ENCODE results near the gene USP5.

- TF ChIP-seq CTCF (IDR thresholded peaks at IDR 0.05) = no peak
- no peak for TF ChIP-seq POLR2A (IDR thresholded peaks at IDR 0.05)
Observed at GRCh38 chr12:6830286-6830890, 21.6 kb upstream of the USP5 start.

Measured in heart left ventricle (tissue), 13 donors.